GM03348 (cell line): ENCODE results near the gene GAS7.
A peak's percentile ranks its signal among the peaks of the same experiment; 100 is the strongest.
"Not testable (repeated sequence)": the region's sequence is repeated elsewhere in the genome, so short reads cannot be mapped to it uniquely, and the experiment has no call there.

Source experiments
- DNase-seq: peaks from one replicate; pipeline ENCODE4 v3.0.0; 2012; ENCODE audit warnings: low spot score

GAS7 gene

DNA sequence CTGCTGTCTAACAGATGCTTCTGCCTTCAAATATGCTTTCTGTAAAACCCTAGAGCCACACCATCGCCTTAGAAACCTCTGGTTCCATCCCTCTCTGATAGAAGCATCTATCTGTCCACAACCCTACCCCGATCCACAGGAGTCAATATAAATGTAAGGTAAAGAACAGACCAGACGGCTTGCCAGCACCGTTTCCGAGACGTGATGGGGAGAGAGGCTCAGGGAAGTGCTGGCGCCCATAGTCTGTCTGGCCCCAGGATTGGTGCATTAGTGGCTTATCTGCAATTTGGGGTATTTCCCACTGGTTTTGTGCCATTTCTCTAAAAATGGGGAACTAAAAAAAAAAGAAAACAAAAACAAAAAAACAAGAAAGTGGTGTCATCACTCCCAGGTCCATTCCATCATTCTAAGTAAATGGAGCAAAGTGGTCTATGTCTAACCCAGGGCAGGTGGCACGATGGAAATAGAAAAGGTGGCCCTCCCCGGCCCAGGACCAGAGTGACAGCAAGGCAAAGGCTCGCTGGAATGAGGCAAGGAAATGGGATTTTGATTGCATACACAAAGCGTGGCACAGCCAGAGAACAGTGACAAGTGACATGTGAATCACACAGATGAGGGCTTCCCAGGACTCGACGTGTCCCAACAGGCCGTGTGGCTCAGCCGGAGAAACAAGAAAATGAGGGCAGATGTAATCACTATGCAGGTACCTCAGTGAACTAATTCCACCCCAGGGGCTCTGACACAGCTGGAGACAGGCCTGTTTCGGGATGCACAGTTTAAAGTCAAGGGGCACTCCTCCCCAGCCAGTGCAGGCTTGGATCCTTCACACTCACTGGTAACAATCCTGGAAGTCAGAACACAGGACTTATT, 125.6 kb downstream of the GAS7 start:
- no peak for DNase-seq

DNA sequence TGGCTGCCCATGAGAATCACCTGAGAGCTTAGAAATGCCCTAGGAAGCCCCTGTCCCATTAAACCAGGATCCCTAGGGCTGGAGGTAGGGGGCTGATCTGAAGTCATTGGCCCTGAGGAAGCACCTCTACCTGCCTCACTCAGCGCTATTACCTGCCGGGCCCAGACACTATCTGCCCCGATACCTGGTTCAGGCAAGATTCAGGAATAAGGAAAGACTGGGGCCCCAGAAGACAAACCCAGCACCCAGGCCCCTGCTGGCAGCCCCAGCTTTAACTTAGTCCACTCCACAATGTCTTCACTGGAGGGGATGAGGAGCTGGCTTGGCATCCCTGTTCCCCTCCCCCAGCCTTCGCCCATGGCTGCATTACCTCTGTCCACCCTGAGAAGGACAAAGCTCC, 126.3 kb downstream of the GAS7 start:
- no peak for DNase-seq

- DNase-seq: no peak
Measured at GRCh38 chr17:10071141-10071540, 127.3 kb downstream of the GAS7 start.

DNA sequence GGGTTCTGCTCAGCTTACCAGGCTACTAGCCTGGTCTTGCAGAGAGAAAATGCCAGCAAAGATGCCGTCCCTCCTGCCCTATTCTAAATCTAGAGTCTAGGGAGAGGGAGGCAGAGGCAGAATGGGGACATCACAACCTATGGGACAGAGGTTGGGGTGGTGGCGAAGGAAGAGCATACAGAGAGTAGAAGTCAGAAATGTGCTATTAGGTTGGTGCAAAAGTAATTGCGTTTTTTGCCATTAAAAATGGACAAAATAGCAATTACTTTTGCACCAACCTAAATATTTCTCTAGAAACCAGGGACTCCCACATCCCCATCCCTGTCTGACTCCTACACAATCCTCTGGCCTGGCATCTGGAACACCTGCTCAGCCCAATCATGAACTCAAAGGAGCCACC, 127.7 kb downstream of the GAS7 start:
- no peak for DNase-seq

DNA sequence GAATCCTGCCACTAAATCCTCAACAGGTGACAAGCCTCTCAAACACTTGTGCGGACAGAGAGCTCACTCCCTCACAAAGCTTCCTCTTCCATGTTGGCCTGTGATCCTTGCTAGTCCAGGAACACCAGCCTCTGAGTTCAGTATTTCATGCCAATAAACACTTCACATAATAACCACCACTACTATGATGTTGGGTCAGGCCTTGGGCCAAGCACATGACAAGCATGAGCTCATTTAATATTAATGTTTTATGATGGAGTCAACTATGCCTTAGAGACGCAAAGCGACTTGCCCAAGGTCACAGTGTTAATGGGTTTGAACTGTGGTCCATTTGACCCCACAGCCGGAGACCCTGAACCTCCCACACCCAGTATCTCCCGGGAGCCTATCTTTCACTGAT, 129.1 kb downstream of the GAS7 start:
- DNase-seq: no peak

GRCh38 chr17:10067446-10068143, 130.8 kb downstream of the GAS7 start:
- DNase-seq: no peak

DNA sequence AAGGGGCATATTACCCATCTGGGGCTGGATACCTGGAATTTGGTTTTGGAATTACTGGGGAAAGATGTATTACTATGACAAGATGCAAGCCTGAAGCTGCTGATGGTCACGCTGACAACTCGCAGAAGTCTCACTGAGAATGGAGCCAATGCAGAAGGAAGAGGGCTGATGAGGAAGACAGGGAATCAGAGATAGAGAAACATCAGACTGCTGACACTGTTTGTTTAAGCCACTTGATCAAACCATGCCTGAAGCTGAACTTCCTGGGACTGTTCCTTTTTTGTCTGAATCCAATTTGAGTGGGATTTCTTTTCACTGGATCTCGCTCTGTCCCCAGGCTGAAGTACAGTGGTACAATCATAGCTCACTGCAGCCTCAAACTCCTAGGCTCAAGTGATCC, 133.9 kb downstream of the GAS7 start:
- no peak for DNase-seq

DNA sequence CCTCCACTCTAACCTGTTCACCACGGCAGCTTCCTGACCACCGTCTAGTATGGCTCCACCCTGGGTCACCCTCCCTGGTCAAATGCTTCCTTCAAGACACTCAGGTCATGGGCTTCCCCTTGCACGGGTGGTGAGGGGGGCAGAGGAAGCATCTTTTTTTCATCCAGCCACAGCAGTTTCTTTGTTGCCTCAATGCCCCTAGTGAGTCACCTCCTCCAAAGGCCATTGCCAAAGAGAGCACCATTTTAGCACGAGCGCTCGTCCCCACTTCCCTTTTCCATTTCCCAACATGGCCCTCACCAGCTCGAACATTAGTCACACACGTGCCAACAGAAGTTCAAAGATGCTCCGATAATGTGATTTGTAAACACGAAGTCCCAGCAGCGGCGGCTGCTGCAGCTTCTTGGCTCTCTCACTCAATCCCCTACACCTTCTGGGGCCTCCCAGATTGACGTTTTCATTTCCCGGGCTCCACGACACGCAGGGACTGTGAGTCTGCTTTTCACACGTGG, 134.6 kb downstream of the GAS7 start:
- DNase-seq: no peak

DNA sequence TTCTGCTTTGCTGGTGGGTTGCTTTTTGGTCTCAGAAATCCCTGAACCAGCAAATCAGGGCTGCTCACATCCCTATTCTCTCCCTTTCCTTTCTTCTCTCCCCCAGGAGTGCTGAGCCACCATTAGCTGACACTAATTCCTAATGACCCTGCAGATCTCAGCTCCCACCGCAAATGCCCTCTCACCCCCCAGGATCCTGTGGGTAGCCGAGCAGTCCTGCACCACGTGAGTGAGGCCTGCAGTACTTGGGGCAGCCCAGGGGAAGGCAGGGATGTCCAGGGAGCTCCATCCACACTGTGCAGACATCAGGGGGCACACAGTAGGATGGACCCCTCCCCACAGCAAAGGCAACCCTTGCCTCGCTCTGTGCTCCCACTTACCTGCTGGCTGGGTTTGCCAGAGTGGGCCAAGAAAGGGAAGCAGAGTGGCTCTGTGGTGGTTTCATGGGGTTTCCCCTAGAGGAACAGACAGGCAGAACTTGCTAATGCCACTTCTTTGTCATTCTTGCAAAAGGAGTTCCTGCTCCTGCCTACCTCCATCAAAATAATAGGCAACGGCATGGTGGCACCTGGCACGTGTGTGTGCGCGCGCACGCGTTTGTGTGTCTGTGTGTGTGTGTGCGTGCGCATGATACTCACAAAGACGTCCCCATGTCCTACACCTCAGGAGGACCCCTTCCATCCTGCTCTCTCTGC, 135.6 kb downstream of the GAS7 start:
- DNase-seq: no peak

DNA sequence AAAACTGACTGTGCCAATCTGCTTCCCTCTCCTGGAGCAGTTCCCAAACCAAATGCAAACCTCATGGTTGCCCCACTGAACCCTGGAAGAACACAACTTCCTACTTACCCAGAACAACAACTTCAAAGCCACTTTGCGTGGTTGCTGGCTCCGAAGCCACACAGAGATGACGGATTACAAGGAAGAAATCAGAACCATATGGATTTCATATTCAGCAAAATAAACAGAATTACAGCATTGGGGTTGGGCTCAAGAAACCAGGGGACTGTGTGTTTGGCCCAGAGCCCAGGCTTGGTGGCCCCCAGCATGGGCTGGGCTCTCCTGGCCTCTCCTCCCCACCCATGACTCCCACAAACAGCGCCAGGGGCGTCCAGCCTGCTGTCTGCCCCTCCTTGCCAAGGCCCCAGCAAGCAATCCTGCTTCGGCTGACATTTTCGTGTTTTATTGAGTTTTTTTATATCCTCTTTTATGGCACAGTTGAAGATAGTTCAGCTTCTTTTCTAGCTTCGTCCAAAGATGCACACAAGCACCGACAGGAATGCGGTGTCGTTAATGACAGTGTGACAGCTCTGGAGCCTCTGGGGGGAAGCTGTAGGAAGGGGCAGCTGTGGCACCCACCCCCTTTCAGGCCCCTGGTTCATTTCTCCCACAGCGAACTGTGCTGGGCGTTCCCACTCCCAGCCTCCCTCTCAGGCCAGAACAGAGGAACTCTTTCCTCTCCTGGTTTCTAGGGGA, 137.1 kb downstream of the GAS7 start:
- DNase-seq: peak; percentile 79

GRCh38 chr17:10060526-10060925, 137.9 kb downstream of the GAS7 start:
- no peak for DNase-seq

DNA sequence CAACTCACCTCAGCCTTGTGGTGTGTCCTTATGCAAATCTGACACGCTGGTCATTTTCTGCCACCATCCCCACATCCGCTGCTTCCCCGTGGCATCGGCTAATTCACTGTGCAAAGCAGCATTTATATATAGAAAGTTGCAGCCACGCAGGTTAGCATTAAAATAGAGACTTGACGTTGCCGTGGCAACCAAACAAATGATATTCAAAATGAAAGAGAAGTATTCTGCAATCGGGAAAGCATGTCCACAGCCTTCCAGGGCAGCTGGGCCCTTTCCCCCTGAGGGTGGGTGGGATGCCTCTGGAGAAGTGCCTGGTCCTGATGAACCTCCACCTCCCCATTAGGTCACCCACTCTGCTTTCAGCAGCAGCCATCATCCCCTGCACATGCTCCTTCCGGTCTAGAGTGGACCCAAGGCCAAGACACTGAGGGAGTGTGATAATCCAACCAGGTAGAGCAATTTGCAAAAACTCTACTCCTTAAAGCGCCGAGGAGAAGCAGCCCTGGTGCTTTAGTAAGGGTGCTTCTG, 138.7 kb downstream of the GAS7 start:
- DNase-seq: peak; percentile 24

GRCh38 chr17:10058921-10059683, 139.3 kb downstream of the GAS7 start:
- DNase-seq: no peak

DNA sequence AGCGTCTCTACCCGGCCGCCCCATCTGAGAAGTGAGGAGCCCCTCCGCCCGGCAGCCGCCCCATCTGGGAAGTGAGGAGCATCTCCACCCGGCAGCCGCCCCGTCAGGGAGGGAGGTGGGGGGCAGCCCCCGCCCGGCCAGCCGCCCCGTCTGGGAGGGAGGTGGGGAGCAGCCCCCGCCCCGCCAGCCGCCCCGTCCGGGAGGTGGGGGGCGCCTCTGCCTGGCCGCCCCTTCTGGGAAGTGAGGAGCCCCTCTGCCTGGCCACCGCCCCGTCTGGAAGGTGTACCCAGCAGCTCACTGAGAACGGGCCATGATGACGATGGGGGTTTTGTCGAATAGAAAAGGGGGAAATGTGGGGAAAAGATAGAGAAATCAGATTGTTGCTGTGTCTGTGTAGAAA, 140.9 kb downstream of the GAS7 start:
- DNase-seq: not testable (repeated sequence)

- DNase-seq: no peak
Measured at GRCh38 chr17:10055262-10055975, 143.0 kb downstream of the GAS7 start.

DNA sequence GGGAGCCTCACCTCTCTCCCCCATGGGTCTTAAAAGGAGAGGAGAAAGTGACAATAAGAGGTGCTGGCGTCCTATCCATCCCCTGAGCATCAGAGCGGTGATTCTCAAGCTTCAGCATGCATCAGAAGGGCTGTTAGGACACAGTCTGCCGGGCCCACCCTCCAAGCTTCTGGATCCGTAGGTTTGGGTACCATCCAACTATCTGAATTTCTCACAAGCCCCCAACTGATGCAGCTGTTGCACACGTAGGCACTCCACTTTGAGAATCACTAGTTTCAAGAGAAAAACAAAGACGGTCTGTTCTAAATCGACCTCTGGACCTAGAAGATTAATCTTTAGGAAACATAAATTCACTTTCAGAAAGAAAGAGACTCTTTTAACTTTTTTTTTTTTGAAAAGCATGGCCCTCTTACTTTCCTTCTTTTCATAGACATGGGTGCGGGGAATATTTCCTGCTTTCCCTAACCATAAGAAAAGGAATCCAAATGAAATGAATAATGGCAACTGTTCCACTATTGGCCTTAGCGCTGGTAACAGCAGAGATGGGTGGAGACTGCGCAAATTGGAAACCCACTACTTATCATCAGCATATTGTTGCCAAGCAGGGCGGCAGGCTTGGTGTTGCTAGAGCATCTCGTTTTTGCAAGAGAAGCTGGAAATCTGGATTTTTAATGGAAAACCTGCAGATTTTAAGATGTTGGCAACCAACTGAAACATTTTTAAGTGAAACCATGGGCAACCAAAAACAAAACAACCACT, 144.4 kb downstream of the GAS7 start:
- no peak for DNase-seq

DNA sequence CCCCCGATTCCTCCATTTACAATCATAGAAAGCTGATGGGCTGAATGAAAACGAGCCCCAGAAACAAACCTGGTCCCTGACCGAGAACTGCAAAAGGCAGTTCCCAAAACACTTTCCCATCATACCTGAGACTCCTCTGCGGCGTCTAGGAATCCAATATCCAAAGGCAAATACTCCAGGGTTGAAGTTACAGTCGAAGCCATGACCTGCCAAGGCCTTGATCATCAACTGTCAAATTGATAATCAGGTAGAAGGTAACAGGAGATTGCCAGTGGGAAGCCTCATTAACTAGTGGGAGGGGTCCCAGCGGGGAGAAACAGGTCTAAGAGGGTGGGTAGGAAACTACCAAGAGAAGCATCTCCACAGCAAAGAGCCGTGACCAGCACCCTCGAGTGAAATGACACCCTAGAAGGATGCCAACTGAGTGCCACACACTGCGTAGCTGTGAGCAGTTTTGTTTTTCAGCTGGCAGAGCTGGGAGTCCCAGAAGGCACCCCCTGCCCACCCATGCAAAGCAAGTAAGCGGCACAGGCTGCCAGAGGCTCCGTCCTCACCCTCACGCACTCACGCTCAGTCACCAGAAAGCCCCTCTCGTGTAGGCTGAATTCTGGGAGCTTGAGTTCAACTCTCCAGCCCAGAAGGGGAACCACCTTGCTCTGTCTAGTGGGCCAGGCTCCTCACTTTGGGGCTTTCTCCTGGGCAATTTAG, 146.1 kb downstream of the GAS7 start:
- DNase-seq: no peak

DNA sequence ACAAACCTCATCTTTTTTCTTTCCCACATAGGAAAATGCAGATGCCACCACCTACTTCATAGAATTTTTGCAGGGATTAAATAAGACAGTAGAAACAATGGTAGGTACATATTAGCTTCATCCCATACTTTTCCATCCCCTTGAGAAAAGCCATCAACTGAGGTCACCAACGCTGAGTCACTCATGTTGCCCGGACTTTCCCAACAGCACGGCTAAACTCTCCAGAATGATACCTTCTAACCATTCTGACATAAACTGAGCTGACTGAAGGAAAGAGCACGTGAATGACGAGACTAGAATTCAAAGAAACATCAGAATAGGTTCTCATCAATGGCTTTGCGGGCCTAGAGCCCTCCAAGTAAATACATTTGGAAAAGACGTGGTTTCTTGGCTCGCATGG, 147.3 kb downstream of the GAS7 start:
- DNase-seq: peak; percentile 28

DNA sequence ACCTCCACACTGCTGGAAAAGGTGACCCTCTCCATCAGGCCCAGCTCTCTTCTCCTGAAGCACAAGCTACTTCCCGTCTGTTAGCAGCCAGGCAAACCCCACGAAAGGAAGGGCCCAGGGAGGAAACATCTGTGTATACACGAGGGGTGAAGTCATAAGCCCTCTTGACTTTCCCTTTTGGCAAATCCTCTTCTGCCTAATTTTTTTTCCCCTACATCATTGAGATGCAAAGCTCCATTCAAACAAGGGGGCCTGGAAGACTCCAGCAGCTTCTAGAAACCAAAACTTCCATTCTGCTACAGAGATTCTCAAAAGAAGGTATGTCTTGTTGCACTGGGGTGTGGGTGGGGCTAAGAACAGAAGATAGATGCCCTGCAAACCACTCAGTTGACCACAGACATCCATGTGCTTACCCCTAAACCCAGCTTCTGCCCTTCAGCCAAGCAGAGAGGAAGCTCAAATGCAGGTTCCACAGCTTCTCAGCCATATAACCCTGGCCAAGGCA, 147.8 kb downstream of the GAS7 start:
- DNase-seq: peak; percentile 48
